NCI-H128 (cell line): ENCODE data around the gene PLD4.
A peak's percentile ranks its signal among the peaks of the same experiment; 100 is the strongest.

ENCODE experiments used
- DNase-seq: peaks from one replicate; lab custom pipeline; 2025; ENCODE audit not compliant: unreplicated experiment; lab: John Stamatoyannopoulos, UW

Gene PLD4

DNA sequence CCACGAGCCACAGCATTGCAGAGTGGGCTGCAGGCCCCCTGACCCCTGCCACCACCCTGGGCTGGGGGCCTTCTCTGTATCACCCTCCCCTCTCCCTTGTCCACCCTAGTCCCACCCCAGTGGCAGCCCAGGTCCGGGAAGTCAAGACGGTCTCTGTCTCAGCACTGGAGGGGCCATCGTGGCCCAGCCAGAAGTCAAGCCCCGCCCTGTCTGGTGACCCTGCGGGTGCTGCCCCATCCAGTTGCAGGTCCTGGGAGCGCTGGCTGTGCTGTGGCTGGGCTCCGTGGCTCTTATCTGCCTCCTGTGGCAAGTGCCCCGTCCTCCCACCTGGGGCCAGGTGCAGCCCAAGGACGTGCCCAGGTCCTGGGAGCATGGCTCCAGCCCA is 2.7 kb downstream of the PLD4 start:
- no peak for DNase-seq

DNA sequence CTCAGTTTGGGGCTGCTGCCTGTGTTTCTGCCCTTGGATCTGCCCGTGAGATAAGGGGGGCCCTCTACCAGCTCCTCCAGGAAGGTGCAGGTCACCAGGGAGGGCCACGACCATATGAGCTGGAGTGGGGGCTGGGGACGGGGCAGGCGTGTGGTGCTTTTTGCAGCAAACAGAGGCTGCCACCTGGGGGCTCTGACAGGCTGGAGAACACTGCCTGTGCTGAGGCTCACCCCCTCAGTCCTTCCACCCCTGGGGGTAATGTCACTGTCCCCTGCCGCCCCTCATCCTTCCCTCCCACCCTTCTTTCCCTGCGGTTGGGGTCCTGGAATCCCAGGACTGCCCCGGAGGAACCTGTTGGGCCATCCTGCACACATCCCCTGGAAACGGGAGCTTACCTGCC is 3.2 kb downstream of the PLD4 start:
- DNase-seq = no peak

DNA sequence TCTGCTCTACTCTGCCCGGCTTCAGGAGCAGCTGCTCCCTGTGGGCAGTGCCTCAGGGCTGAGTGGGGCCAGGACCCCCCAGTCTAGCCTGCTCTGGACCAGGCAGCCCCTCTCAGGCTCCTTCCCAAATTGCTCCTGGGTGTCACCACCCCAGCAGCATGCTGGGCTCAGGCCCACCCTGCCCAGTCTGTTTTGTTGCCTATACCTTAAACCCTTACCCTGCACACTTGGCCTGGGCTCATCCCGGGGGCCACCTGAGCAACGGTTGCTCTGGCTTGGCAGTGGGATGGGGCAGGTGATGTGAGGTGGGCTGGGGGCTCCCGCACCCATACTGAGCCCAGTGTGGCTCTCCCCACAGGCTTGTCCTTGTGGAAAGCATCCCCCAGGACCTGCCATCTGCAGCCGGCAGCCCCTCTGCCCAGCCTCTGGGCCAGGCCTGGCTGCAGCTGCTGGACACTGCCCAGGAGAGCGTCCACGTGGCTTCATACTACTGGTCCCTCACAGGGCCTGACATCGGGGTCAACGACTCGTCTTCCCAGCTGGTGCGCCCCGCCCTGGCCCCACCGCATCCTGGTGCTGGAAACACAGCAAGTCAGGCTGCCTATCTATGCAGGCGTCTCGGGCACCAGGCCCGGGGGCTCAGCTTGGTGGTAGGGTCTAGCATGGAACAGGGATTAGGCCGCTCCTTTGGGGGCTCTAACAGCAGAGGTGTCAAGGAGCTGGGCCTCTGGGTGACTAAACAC is 3.9 kb downstream of the PLD4 start:
- no peak for DNase-seq

DNA sequence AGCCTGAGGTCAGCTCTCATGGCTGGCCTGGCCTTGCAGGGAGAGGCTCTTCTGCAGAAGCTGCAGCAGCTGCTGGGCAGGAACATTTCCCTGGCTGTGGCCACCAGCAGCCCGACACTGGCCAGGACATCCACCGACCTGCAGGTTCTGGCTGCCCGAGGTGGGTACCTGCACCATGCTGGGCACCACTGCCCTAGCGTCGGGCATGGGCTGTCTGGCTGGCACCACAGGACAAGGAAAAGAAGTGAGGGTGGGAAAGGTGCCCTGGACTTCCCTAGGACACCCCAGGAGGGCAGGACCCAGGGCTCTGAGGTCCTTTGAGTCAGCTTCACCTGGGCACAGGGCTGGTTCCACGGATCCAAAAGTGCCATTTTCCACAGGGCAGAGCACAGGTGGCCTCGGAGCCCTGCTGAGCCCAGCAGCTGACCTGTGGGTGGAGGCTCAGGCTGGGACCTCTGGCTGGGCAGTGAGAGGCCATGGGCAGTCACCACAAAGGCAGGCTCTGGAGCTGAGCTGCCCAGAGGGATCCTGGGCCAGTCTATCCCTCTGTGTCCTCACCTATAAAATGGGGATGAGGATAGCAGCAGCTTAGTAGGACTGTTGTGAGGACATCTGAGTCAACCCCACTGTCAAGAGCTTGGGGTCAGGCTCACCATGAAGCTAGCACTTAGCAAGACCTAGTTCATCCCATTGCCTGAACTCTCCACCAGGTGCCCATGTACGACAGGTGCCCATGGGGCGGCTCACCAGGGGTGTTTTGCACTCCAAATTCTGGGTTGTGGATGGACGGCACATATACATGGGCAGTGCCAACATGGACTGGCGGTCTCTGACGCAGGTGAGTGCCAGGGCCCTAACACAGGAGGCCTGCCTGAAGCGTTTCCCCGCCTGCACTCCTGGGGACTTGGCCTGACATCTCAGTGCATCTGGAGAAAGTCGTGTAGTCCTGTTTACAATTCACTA is 4.9 kb downstream of the PLD4 start:
- no peak for DNase-seq

DNA sequence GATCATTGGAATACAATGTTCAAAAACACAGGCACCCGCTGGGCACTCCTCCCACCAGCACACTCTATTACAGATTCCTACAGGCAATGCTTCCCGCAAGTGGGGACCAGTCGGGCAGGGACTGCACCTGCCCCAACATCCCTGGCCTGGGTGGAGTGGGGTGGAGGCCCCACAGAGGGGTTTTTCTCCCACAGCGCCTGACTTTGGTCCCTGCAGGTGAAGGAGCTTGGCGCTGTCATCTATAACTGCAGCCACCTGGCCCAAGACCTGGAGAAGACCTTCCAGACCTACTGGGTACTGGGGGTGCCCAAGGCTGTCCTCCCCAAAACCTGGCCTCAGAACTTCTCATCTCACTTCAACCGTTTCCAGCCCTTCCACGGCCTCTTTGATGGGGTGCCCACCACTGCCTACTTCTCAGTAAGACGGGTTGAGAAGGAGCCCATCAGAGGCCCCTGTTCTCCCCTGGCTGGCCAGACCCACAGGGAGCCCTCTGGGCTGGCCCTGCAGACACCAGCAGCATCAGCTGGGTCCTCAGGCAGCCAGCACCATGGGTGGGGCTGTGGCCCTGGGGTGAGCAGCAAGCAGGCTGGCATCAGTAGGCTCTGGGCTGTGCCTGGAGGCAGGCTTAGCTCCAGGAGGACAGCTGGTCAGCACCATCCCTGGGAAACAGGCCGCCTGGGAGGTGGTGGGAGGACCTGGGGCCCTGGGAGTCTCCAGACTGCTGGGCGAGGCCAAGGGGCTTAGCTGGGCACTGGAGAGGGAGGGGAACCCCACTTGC is 6.0 kb downstream of the PLD4 start:
- DNase-seq = no peak

DNA sequence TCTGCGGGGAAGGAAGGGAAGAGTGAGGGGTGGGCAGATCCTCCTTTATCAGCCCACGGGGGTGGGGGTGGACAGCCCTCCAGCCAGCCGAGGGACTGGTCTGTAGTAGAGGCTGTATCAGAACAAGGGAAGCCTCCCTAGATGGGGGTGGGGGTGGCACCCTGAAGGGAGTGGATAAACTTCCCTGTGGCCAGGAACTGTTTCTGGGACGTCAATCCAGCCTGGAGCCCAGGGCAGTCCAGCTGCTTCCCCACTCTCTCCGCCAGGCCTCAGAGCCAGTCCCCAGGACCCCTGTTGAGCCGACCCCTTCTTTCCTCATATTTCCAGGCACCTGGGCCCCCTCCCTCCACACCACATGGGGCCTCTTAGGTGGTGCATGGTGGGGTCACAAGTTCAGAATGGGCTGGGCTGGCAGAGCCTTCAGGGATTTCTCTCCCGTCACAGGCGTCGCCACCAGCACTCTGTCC is 6.7 kb downstream of the PLD4 start:
- no peak for DNase-seq

DNA sequence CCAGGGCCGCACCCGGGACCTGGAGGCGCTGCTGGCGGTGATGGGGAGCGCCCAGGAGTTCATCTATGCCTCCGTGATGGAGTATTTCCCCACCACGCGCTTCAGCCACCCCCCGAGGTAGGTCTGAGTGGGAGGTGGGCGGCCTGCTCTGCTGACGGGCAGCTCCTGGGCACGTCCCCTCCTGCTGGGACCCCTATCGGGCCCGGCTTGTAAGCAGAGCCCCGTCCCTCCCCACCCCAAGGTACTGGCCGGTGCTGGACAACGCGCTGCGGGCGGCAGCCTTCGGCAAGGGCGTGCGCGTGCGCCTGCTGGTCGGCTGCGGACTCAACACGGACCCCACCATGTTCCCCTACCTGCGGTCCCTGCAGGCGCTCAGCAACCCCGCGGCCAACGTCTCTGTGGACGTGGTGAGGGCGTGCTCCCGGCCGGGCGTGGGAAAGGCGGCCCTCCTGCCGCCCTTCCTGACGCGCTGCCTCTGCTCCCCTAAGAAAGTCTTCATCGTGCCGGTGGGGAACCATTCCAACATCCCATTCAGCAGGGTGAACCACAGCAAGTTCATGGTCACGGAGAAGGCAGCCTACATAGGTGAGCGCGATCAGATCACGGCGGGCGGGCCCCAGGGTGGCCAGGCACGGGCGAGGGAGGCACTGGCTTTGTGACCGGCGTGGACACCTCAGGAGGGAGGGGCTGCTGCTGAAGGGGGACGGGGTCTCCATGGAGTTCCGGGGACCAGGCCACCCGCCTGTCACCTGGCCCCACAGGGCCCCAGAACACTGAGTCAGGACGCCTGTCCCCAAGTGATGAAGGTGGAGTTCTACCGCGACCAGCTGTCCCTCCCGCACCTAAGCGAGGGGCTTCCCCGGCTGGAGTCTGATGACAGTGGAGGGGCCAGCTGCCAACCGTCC is 7.3 kb downstream of the PLD4 start:
- no peak for DNase-seq

DNA sequence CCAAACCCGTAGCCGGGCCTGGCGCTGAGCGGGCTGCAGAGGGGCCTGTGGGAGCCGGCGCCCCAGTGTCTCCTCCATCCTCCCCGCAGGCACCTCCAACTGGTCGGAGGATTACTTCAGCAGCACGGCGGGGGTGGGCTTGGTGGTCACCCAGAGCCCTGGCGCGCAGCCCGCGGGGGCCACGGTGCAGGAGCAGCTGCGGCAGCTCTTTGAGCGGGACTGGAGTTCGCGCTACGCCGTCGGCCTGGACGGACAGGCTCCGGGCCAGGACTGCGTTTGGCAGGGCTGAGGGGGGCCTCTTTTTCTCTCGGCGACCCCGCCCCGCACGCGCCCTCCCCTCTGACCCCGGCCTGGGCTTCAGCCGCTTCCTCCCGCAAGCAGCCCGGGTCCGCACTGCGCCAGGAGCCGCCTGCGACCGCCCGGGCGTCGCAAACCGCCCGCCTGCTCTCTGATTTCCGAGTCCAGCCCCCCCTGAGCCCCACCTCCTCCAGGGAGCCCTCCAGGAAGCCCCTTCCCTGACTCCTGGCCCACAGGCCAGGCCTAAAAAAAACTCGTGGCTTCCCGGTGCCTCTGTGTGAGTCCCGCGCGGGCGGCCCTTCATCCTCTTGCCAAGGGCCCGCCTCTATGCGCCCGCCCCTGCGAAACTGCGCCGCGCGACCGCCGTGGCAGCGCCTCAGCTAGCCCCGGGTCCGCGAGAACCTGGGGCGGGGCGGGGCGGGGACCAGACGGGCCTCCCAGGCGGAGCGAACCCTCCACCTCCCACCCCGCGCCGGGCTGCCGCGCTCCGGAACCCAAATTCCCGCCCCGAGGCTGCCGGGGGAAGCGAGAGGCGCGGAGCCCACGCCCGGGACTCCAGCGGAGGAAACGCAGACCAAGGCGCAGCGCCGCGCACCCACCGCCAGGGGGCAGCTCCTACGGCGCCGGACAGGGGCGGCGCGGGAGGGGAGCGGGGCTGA is 8.3 kb downstream of the PLD4 start:
- DNase-seq = peak; percentile 53

DNA sequence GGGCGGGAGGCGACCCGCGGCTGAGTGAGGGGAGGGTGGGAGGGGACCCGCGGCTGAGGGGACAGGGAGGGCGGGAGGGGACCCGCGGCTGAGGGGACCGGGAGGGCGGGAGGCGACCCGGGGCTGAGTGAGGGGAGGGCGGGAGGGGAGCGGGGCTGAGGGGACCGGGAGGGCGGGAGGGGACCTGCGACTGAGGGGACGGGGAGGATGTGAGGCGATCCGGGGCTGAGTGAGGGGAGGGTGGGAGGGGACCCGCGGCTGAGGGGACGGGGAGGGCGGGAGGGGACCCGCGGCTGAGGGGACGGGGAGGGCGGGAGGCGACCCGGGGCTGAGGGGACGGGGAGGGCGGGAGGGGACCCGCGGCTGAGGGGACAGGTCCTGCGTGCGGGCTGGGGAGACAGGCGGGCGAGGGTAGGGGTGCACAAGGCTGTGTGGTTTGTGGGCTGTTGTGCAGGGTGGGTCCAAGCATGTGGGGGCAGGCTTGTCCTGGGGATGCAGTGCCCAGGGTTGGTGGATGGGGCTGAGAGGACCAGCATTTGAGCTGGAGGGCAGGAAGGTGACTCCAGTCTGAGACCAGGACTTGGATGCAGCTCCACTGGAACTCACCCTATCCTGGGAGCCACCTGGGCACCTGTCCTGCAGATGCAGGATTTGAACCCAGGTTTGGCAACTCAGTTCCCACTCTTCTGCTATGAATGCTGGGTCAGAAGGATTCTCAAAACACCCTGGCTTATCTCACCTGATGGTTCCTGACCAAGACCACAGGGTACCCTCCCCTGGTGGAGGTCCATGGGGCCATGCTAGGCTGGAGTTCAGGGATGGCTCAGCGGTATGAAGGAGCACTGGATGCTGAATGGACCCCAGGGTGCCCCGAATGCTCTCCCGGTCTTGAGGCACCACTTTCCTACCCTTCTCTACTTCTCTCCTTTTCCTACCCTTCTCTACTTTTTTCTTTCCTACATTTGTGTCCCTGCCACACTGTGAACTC is 9.4 kb downstream of the PLD4 start:
- DNase-seq = no peak

DNA sequence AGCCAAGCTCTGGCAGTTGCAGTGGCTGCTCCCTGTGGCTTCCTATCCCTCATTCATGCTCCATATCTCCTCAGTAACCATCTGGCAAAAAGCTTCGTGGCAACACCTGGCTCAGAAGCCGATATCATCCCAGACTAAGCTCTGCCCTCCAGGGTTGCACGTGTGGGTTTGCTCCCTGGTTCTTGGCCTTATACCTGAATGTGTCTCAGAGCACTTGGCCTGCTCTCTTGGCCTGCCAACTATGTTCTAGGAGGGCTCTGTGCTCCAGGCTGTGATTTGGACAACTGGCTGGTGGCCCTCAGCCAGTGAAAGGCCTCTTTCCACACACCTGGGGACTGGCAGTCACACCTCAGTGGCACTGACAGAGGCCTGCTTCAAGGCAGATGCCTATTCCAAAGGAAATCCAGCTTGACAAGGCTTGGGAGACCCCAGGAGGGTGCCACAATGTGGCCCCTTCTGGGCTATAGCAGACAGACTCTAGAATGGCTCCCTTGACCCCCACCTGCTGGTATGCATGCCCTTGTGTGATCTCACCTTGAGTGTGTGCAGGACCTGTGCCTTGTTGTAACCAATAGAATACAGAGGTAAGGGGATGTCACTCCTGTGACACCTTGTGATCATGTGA is 10.5 kb downstream of the PLD4 start:
- DNase-seq = no peak

DNA sequence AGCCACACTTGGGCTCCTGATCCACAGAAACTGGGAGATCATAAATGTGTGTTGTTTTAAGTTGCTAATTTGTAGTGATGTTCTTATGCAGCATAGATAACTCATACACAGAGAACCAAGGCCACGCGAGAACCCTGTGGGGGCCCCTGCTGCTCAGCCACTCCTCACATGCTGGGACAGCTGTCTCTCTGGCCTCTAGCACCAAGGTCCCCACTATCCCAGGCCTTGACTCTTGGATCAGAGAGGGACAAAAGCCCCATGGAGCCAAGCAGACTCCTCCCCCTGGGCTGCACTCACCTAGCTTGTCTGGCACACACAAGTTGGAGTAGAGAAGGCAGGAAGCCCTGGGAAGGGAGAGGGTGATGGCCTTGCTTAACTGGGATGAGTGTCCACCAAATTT is 11.3 kb downstream of the PLD4 start:
- DNase-seq = no peak

DNA sequence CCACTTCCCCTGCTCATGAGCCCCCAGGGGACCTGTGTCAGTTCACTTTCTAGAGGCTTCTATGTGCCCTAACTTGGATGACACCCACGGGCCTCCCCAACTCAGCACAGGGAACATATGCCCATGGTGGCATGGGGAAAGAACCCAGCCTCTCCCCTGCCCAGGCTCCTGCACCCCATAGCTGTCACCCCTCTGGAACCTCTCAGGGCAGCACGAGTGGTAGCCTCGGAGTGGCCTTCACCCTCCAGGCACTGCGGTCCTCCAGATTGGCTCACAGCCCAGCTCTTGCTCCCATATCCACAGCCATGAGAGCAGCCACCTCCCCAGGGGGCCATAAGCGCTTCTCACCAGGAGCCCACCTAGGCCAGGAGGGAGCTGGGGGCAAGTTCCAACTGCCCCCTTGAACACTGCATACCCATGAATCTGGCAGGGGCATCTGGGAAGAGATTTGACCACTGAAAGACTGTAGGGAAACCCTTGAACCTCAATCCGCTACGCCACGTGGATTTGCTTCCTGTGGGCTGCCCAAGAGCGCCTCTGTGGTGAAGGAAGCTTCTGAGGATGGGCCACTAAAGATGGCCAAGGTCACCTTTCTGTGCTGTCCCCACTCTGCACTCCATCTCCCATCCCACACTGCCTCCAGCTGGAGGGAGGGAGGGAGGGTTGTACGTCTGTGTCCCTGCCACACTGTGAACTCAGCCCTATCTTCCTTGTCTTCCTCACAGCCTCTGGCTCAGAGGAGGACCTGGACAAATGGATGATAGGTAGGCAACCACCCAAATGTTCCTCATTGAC is 11.9 kb downstream of the PLD4 start:
- DNase-seq = no peak

DNA sequence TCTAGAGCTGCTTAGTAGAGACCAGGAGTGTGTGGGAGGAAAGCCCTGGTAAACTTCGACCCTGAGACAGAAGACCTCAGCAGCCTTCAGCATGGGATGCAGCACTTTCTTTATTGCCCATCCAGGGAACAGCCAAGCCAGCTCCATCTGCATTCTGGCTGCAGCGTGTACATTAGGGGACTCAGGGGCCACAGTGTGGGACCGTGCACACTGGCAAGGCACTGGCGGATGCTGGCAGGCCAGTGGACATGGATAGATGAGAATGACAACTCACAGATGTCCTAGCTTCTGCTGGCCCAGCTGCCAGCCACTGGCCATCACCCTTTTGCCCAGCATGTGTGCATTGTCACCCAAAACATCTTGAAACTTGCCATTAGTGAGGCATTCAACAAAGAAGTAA is 12.5 kb downstream of the PLD4 start:
- DNase-seq = no peak

DNA sequence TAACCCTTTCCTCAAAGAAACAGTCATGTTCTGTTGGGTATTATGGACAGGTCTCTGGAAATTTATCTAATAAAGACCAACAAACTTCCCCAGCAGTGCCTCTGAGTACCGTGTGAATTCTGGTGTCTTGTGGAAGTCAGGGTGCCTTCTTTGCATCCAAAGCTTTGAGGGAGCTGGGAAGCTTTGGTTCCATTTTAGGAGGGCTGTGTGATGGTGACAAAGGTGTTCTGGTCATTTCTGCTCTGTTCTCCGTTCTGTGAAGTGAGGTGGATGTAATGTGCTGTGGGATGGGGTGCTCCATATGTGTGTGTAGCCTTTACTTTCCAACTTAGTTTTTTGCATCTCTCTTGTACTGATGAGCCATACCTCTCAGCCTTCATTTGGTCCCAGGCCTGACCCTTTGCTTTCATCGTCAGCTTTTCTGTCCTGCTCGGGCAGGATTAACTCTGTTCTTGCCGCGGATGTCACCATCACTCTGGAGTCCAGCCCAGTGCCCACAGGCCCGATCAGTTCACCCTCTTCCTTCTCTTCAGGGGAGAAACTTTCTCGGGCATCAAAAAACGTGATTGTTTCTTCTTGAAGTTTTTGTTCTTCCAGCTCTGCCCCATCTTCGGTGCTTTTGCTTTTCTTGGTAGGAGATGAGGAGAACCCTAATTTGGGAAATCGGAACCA is 13.2 kb downstream of the PLD4 start:
- DNase-seq = no peak

DNA sequence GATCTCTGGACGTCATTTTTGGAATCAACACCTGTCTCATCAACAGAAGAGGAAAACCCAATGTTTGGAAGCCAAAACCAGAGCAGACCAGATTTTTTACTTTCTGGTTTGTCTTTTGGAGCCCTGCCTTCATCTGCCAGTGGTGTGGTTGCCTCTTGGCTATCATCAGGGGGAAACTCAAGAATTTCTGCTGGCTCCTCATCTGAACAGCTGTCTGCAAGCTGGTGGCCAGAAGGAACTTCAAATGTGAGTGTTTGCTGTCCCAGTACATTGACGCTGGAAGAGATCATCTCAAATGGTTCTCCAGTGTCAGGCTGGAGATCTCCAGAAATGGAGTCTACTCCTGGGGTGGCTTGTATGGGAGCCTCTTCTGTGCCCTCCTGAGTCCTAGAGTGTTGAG is 13.8 kb downstream of the PLD4 start:
- no peak for DNase-seq

DNA sequence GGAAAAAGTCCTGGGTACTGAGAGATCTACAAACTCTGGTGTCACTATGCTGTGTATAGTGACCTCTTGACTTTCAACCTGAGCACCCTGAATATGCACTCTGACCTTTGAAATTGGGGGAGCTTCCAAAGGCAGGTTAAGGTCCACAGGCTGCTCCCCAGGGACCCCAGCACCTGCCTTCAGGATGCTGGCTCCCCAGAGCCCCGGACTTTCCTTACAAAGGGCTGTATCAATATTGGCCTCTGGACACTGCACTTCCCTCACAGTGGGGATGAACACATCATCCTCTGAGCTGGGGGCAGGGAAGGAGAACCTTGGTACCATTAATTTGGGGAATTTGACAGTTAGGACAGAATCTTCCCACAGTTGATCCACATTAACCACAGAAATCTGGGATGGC is 14.3 kb downstream of the PLD4 start:
- DNase-seq = no peak
